Hepatocyte (in vitro differentiated cells): ENCODE data around the gene DNAJB13. TPM values are rescaled to one million over a fixed set of nuclear protein-coding genes. Genes with fewer than 3 reads are reported as not detected.
"Not testable (repeated sequence)": the region's sequence is repeated elsewhere in the genome, so short reads cannot be mapped to it uniquely, and the experiment has no call there.

Source experiments
- DNase-seq: peaks from one replicate; pipeline ENCODE4 v3.0.0-alpha.2; 2016; ENCODE audit warnings: low spot score
- H2AFZ ChIP-seq: fragments of 200-600 bp; sonication (generic); 2 replicates; pipeline ENCODE4 v1.6.0; 2016; ENCODE audit warnings: antibody characterized with exemption, mild to moderate bottlenecking
- H3K27ac ChIP-seq: fragments of 200-600 bp; sonication (generic); 2 replicates; pipeline ENCODE4 v1.5.1; 2016; ENCODE audit warnings: mild to moderate bottlenecking
- H3K27me3 ChIP-seq: fragments of 200-600 bp; sonication (generic); 2 replicates; pipeline ENCODE4 v1.6.1; 2016
- H3K36me3 ChIP-seq: fragments of 200-600 bp; sonication (generic); replicated peaks from 2 replicates; pipeline ENCODE4 v1.5.1; 2016; ENCODE audit warnings: low read depth; ENCODE audit not compliant: insufficient read depth
- H3K4me1 ChIP-seq: fragments of 200-600 bp; sonication (generic); 2 replicates; pipeline ENCODE4 v1.5.1; 2016; ENCODE audit warnings: mild to moderate bottlenecking, moderate library complexity; ENCODE audit not compliant: insufficient read depth
- H3K4me2 ChIP-seq: fragments of 200-600 bp; sonication (generic); 2 replicates; pipeline ENCODE4 v1.6.0; 2016
- H3K4me3 ChIP-seq: fragments of 200-600 bp; sonication (generic); 2 replicates; pipeline ENCODE4 v1.5.1; 2016; ENCODE audit warnings: mild to moderate bottlenecking
- H3K79me2 ChIP-seq: fragments of 200-600 bp; sonication (generic); 2 replicates; pipeline ENCODE4 v1.6.0; 2017; ENCODE audit warnings: mild to moderate bottlenecking
- H3K9me2 ChIP-seq: fragments of 200-600 bp; sonication (generic); replicated peaks from 2 replicates; pipeline ENCODE4 v1.6.0; 2017; ENCODE audit warnings: mild to moderate bottlenecking; ENCODE audit not compliant: insufficient read depth
- H3K9me3 ChIP-seq: fragments of 200-600 bp; sonication (generic); 2 replicates; pipeline ENCODE4 v1.5.1; 2016; ENCODE audit warnings: low read depth, mild to moderate bottlenecking
- H4K20me1 ChIP-seq: fragments of 200-600 bp; sonication (generic); 2 replicates; pipeline ENCODE4 v1.6.0; 2016; ENCODE audit warnings: mild to moderate bottlenecking; ENCODE audit not compliant: insufficient read depth, poor library complexity, severe bottlenecking
- CTCF ChIP-seq: fragments of 200-600 bp; sonication (generic); IDR thresholded peaks from 2 replicates; pipeline ENCODE4 v1.5.1; 2016; ENCODE audit warnings: antibody characterized with exemption, mild to moderate bottlenecking; ENCODE audit not compliant: poor library complexity
- EZH2 ChIP-seq: fragments of 200-600 bp; sonication (generic); IDR thresholded peaks from 2 replicates; pipeline ENCODE4 v1.6.1; 2016; ENCODE audit warnings: antibody characterized with exemption, mild to moderate bottlenecking, borderline replicate concordance
- EZH2phosphoT487 ChIP-seq: fragments of 200-600 bp; sonication (generic); IDR thresholded peaks from one replicate; pipeline ENCODE4 v1.6.1; 2018; ENCODE audit warnings: antibody characterized with exemption, mild to moderate bottlenecking, low read depth, moderate library complexity; ENCODE audit not compliant: unreplicated experiment, severe bottlenecking
- WGBS: methylation state at CpG from one replicate; pipeline ENCODE4 v1.1.6; 2016; ENCODE audit warnings: low lambda C conversion rate; ENCODE audit errors: missing lambda C conversion rate; 5-methylcytosine and 5-hydroxymethylcytosine counted together
- polyA plus RNA-seq: library from polyadenylated mRNA; unstranded; fragments of >200 nt; fragmentation: Nextera tagmentation; extraction: Ambion mirVana; gene quantifications from 2 replicates; pipeline ENCODE4 v1.2.1, GENCODE V29; 2016
- total RNA-seq: library from RNA; depleted of rRNA; stranded (reverse); fragments of >200 nt; gene quantifications from 2 replicates; pipeline ENCODE4 v1.2.3, GENCODE V29; 2014

Gene DNAJB13
- total and polyA plus RNA-seq, 2 experiments from 2014 or later, result 0.70 TPM; not detected in 1

- no peak for DNase-seq
- H2AFZ ChIP-seq, result no peak overlapping the region
- H4K20me1 ChIP-seq, result no peaks in the 10 kb centered on the region
- no peaks in the 10 kb centered on the region for H3K79me2 ChIP-seq
- no peaks in the 10 kb centered on the region for H3K9me2 ChIP-seq
- H3K27me3 ChIP-seq, result no peaks in the 10 kb centered on the region
- H3K9me3 ChIP-seq, result no peaks in the 10 kb centered on the region
- H3K4me3 ChIP-seq, result no peak overlapping the region
- H3K4me1 ChIP-seq, result no peaks in the 10 kb centered on the region
- WGBS, result 90% methylated on average over 7 of the region's 7 CpGs
- H3K4me2 ChIP-seq, result no peak overlapping the region
- TF ChIP-seq CTCF, result no peak
- TF ChIP-seq EZH2phosphoT487, result no peak
- no peak for TF ChIP-seq EZH2
- H3K27ac ChIP-seq, result no peak overlapping the region
- no peaks in the 10 kb centered on the region for H3K36me3 ChIP-seq
Measured at GRCh38 chr11:73932781-73933180, 18.0 kb upstream of the DNAJB13 start.

- H3K4me3 ChIP-seq, H3K4me1 ChIP-seq, H3K4me2 ChIP-seq, H2AFZ ChIP-seq, DNase-seq, H3K27ac ChIP-seq, H3K9me3 ChIP-seq, H3K9me2 ChIP-seq, H4K20me1 ChIP-seq, H3K79me2 ChIP-seq, H3K27me3 ChIP-seq, H3K36me3 ChIP-seq: not testable (repeated sequence)
- WGBS, result 100% methylated on average over 7 of the region's 25 CpGs
Measured at GRCh38 chr11:73936047-73936446, 14.8 kb upstream of the DNAJB13 start.

- Histone ChIP-seq H3K4me1 (no peaks in the 10 kb centered on the region), H3K27ac (no peak overlapping the region), H3K9me2 (no peaks in the 10 kb centered on the region), H3K4me2 (no peak overlapping the region), H3K79me2 (no peaks in the 10 kb centered on the region), H2AFZ (no peak overlapping the region), H3K9me3 (no peaks in the 10 kb centered on the region), H4K20me1 (no peaks in the 10 kb centered on the region), H3K27me3 (no peaks in the 10 kb centered on the region), H3K36me3 (no peaks in the 10 kb centered on the region), H3K4me3 (no peak overlapping the region)
- TF ChIP-seq EZH2phosphoT487, result no peak
- TF ChIP-seq EZH2, result no peak
- TF ChIP-seq CTCF, result no peak
- 77% methylated on average over 4 of the region's 4 CpGs for WGBS
- no peak for DNase-seq
Measured at GRCh38 chr11:73939096-73939495, 11.7 kb upstream of the DNAJB13 start.

- TF ChIP-seq CTCF (no peak), EZH2phosphoT487 (no peak), EZH2 (no peak)
- Histone ChIP-seq H3K4me2 (no peak overlapping the region), H3K36me3 (no peaks in the 10 kb centered on the region), H3K9me2 (no peaks in the 10 kb centered on the region), H4K20me1 (no peaks in the 10 kb centered on the region), H3K79me2 (no peaks in the 10 kb centered on the region), H2AFZ (no peak overlapping the region), H3K4me3 (no peak overlapping the region), H3K9me3 (no peaks in the 10 kb centered on the region), H3K27ac (no peak overlapping the region), H3K27me3 (no peaks in the 10 kb centered on the region), H3K4me1 (no peaks in the 10 kb centered on the region)
- DNase-seq, result no peak
- 98% methylated on average over 9 of the region's 9 CpGs for WGBS
Measured at GRCh38 chr11:73940801-73941570, 9.8 kb upstream of the DNAJB13 start.
